GM19372 (cell line): ENCODE results near the gene GREM1.

ENCODE experiments used
- ATAC-seq: cut with Tn5 transposase; IDR thresholded peaks from one replicate; pipeline ENCODE4 v1.9.1; 2021; ENCODE audit warnings: mild to moderate bottlenecking, low read depth, moderate library complexity; ENCODE audit not compliant: unreplicated experiment

Gene GREM1

GRCh38 chr15:32775103-32775502 lies 57.3 kb downstream of the GREM1 start:
- no peak for ATAC-seq

- no peak for ATAC-seq
Observed at GRCh38 chr15:32778391-32779176, 60.8 kb downstream of the GREM1 start.

- ATAC-seq = no peak
Observed at GRCh38 chr15:32781781-32782180, 64.0 kb downstream of the GREM1 start.

- ATAC-seq = no peak
Observed at GRCh38 chr15:32784581-32784980, 66.8 kb downstream of the GREM1 start.

- no peak for ATAC-seq
Observed at GRCh38 chr15:32786906-32787305, 69.1 kb downstream of the GREM1 start.

GRCh38 chr15:32787949-32788348 lies 70.1 kb downstream of the GREM1 start:
- ATAC-seq = no peak

GRCh38 chr15:32790352-32790999 lies 72.7 kb downstream of the GREM1 start:
- ATAC-seq = no peak

- no peak for ATAC-seq
Observed at GRCh38 chr15:32792436-32792835, 74.6 kb downstream of the GREM1 start.
